CD4-positive, alpha-beta T cell (primary cell): ENCODE data around the gene RESP18. TPM values are rescaled to one million over a fixed set of nuclear protein-coding genes. Genes with fewer than 3 reads are reported as not detected.

Experiments
- ATAC-seq: fragments of 200-7000 bp; cut with Tn5 transposase; one replicate; pipeline ENCODE4 v1.10.0; 2022; ENCODE audit warnings: mild to moderate bottlenecking; ENCODE audit not compliant: poor library complexity
- CTCF ChIA-PET: fragments of 350-600 bp; sonication (Branson Sonifier 250); formaldehyde crosslinking; loops from one replicate; lab custom pipeline; 2021; ENCODE audit warnings: antibody characterized with exemption, inconsistent platforms; lab: Charles Lee
- POLR2A ChIA-PET: fragments of 350-600 bp; sonication (Branson Sonifier 250); formaldehyde crosslinking; loops from one replicate; lab custom pipeline; 2021; ENCODE audit warnings: antibody characterized with exemption, inconsistent platforms; lab: Charles Lee
- DNase-seq, 14 experiments: peaks; one replicate each; pipeline ENCODE4 v3.0.0-alpha.2; 2013 to 2020; ENCODE audit warnings: mixed read lengths in 2 of 14
- H3K27ac ChIP-seq, 2 donors: one replicate each; pipeline versions ENCODE4 v1.5.1 to v1.7.0; 2013; ENCODE audit warnings: low read length in 2 of 2, low read depth in 1 of 2, mild to moderate bottlenecking in 1 of 2
- H3K27me3 ChIP-seq, 2 experiments: 1 replicate in 1 of 2; 2 replicates in 1 of 2; pipeline versions ENCODE4 v1.6.1 to v1.7.0; 2013; ENCODE audit warnings: low read length in 2 of 2, control low read depth in 1 of 2, mild to moderate bottlenecking in 1 of 2, moderate library complexity in 1 of 2; ENCODE audit not compliant: insufficient read depth in 2 of 2, control insufficient read depth in 1 of 2
- H3K36me3 ChIP-seq: one replicate; pipeline ENCODE4 v1.6.1; 2013; ENCODE audit warnings: low read length, control low read depth; ENCODE audit not compliant: insufficient read depth
- H3K4me1 ChIP-seq: one replicate; pipeline ENCODE4 v1.6.1; 2013; ENCODE audit warnings: low read length, control low read depth; ENCODE audit not compliant: insufficient read depth
- H3K4me3 ChIP-seq: one replicate; pipeline ENCODE4 v1.5.1; 2013; ENCODE audit warnings: mild to moderate bottlenecking, low read length, moderate library complexity
- H3K9me3 ChIP-seq, 2 experiments: 1 replicate in 1 of 2; 2 replicates in 1 of 2; pipeline versions ENCODE4 v1.6.1 to v1.7.0; 2013; ENCODE audit warnings: low read length in 2 of 2, mild to moderate bottlenecking in 2 of 2, control low read depth in 1 of 2, moderate library complexity in 1 of 2; ENCODE audit not compliant: control insufficient read depth in 1 of 2, insufficient read depth in 1 of 2
- H3K27ac Mint-ChIP-seq: one replicate; pipeline ENCODE4 v1.8.0; 2020; ENCODE audit warnings: mixed read lengths
- H3K27me3 Mint-ChIP-seq: one replicate; pipeline ENCODE4 v1.8.0; 2021; ENCODE audit warnings: mixed read lengths
- H3K36me3 Mint-ChIP-seq: one replicate; pipeline ENCODE4 v1.8.0; 2021; ENCODE audit warnings: low read depth, mixed read lengths
- H3K4me1 Mint-ChIP-seq: one replicate; pipeline ENCODE4 v1.8.0; 2021; ENCODE audit warnings: low read depth, mixed read lengths
- H3K4me3 Mint-ChIP-seq: one replicate; pipeline ENCODE4 v1.8.0; 2020; ENCODE audit warnings: mild to moderate bottlenecking, mixed read lengths
- H3K9me3 Mint-ChIP-seq: one replicate; pipeline ENCODE4 v1.8.0; 2020; ENCODE audit warnings: mixed read lengths
- CTCF ChIP-seq: fragments of 200-600 bp; IDR thresholded peaks from one replicate; pipeline ENCODE4 v1.8.0; 2022; ENCODE audit warnings: antibody characterized with exemption, mild to moderate bottlenecking
- intact Hi-C, 2 experiments: fragments of 100-400 bp; cut with DNase I in 1 of 2; cut with micrococcal nuclease in 1 of 2; formaldehyde crosslinking; loops; one replicate each; pipeline versions ENCODE4 v1.15.1 to v1.9.0; 2023 to 2025; cut with DNase I, micrococcal nuclease
- total RNA-seq, 174 experiments: library from RNA in 2 of 174; stranded (reverse) in 2 of 174; gene quantifications; one replicate each; pipeline ENCODE4 v1.2.3 and lab custom pipeline; 2021 to 2026

RESP18 gene
- total RNA-seq, 2 experiments from 2014 or later, result not detected

- intact Hi-C loops, result loop anchor here in 1 of 2 experiments (10.0 kb wide), 1 partner anchor 302 kb away; no protein-coding TSS in a partner anchor
- Histone ChIP-seq H3K27me3 (peaks cover 31 to 42% of the 10 kb centered on the region in 2 experiments), H3K36me3 (no peaks in the 10 kb centered on the region), H3K9me3 (peaks cover 0 to 8% of the 10 kb centered on the region in 2 experiments), H3K4me1 (peaks cover 14% of the 10 kb centered on the region), H3K4me3 (no peak overlapping the region), H3K27ac (no peak overlapping the region)
- Mint-ChIP-seq H3K36me3 (no peaks in the 10 kb centered on the region), H3K27me3 (peaks cover 74% of the 10 kb centered on the region), H3K4me1 (no peaks in the 10 kb centered on the region), H3K9me3 (no peaks in the 10 kb centered on the region), H3K4me3 (no peak overlapping the region), H3K27ac (no peak overlapping the region)
- ChIA-PET POLR2A (no interaction called here), CTCF (no interaction called here)
- TF ChIP-seq CTCF, result no peak
- ATAC-seq (no peak), DNase-seq (peak in 2 of 14 experiments; percentile 13 to 24)
These were observed 24.3 kb upstream of the RESP18 start for GRCh38 chr2:219356834-219357233.

- ATAC-seq, result no peak
- Histone ChIP-seq H3K4me1 (peaks cover 14% of the 10 kb centered on the region), H3K9me3 (peaks cover 0 to 8% of the 10 kb centered on the region in 2 experiments), H3K27ac (no peak overlapping the region), H3K36me3 (no peaks in the 10 kb centered on the region), H3K4me3 (no peak overlapping the region), H3K27me3 (peaks cover 29 to 48% of the 10 kb centered on the region in 2 experiments)
- Mint-ChIP-seq H3K9me3 (no peaks in the 10 kb centered on the region), H3K4me3 (no peak overlapping the region), H3K36me3 (no peaks in the 10 kb centered on the region), H3K27me3 (peaks cover 82% of the 10 kb centered on the region), H3K4me1 (no peaks in the 10 kb centered on the region), H3K27ac (no peak overlapping the region)
- ChIA-PET CTCF (no interaction called here), POLR2A (no interaction called here)
- no peak for DNase-seq
- intact Hi-C loops, result loop anchor here in 1 of 2 experiments (10.0 kb wide), 1 partner anchor 300 kb away; no protein-coding TSS in a partner anchor
- no peak for TF ChIP-seq CTCF
These were observed 22.0 kb upstream of the RESP18 start for GRCh38 chr2:219354582-219354981.

- intact Hi-C loops, result loop anchor here (2.0 to 10.0 kb wide), 3 partner anchors 32 to 298 kb away; partner anchors contain the start of gene NHEJ1 (in 1 of the 2)
- Mint-ChIP-seq H3K27ac (no peak overlapping the region), H3K27me3 (peaks cover 87% of the 10 kb centered on the region), H3K9me3 (no peaks in the 10 kb centered on the region), H3K4me3 (no peak overlapping the region), H3K36me3 (no peaks in the 10 kb centered on the region), H3K4me1 (no peaks in the 10 kb centered on the region)
- ChIA-PET CTCF (no interaction called here), POLR2A (no interaction called here)
- no peak for TF ChIP-seq CTCF
- ATAC-seq (no peak), DNase-seq (no peak)
- Histone ChIP-seq H3K4me3 (no peak overlapping the region), H3K9me3 (peaks cover 0 to 3% of the 10 kb centered on the region in 2 experiments), H3K27me3 (peaks cover 18 to 33% of the 10 kb centered on the region in 2 experiments), H3K4me1 (peaks cover 8% of the 10 kb centered on the region), H3K27ac (no peak overlapping the region), H3K36me3 (no peaks in the 10 kb centered on the region)
These were observed 20.6 kb upstream of the RESP18 start for GRCh38 chr2:219353129-219353528.
